Cardiac muscle cell (in vitro differentiated cells and primary cell): Measurements from ENCODE around the gene KCNT2. TPM values are rescaled to one million over a fixed set of nuclear protein-coding genes. Genes with fewer than 3 reads are reported as not detected.
"Not testable (repeated sequence)": the region's sequence is repeated elsewhere in the genome, so short reads cannot be mapped to it uniquely, and the experiment has no call there.

Source experiments
- DNase-seq, 2 donors: peaks; one replicate each; pipeline versions ENCODE4 v3.0.0 to v3.0.0-alpha.2; 2010 to 2017; ENCODE audit warnings: low read depth in 1 of 2, low spot score in 1 of 2
- H3K27ac ChIP-seq: fragments of 200-600 bp; sonication (generic); 2 replicates; pipeline ENCODE4 v1.5.1; 2016
- H3K27me3 ChIP-seq: fragments of 200-600 bp; sonication (generic); 2 replicates; pipeline ENCODE4 v1.6.0; 2016; ENCODE audit warnings: control low read depth
- H3K36me3 ChIP-seq: fragments of 200-600 bp; sonication (generic); 2 replicates; pipeline ENCODE4 v1.5.1; 2016; ENCODE audit warnings: control low read depth
- H3K4me1 ChIP-seq: fragments of 200-600 bp; sonication (generic); 2 replicates; pipeline ENCODE4 v1.8.1; 2017; ENCODE audit warnings: low read depth, mild to moderate bottlenecking, mixed run types
- H3K4me3 ChIP-seq: fragments of 200-600 bp; sonication (generic); 2 replicates; pipeline ENCODE4 v1.5.1; 2016; ENCODE audit warnings: mild to moderate bottlenecking
- H3K9me3 ChIP-seq: fragments of 200-600 bp; sonication (generic); 2 replicates; pipeline ENCODE4 v1.5.1; 2017; ENCODE audit warnings: low read depth, mild to moderate bottlenecking, control low read depth
- CTCF ChIP-seq: IDR thresholded peaks from 2 replicates; pipeline ENCODE4 v1.5.1; 2012; ENCODE audit warnings: low read depth, mild to moderate bottlenecking, low read length
- polyA plus RNA-seq: library from polyadenylated mRNA; unstranded; fragments of >200 nt; fragmentation: Nextera tagmentation; extraction: Ambion mirVana; gene quantifications from 2 replicates; pipeline ENCODE4 v1.2.1, GENCODE V29; 2016
- total RNA-seq: library from RNA; depleted of rRNA; stranded (reverse); fragments of >200 nt; gene quantifications from 2 replicates; pipeline ENCODE4 v1.2.3, GENCODE V29; 2016

The KCNT2 gene
- total and polyA plus RNA-seq, 2 experiments from 2014 or later: 2.0 to 5.0 TPM

GRCh38 chr1:196651079-196651478 lies 42.8 kb upstream of the KCNT2 start:
- no peaks in the 10 kb centered on the region for H3K4me1 ChIP-seq
- no peak for DNase-seq
- H3K4me3 ChIP-seq: no peak overlapping the region
- TF ChIP-seq CTCF: no peak
- no peak overlapping the region for H3K27ac ChIP-seq
- H3K9me3 ChIP-seq: no peaks in the 10 kb centered on the region
- no peaks in the 10 kb centered on the region for H3K27me3 ChIP-seq
- H3K36me3 ChIP-seq: no peaks in the 10 kb centered on the region

- no peak for DNase-seq
- Histone ChIP-seq H3K27ac (no peak overlapping the region), H3K27me3 (no peaks in the 10 kb centered on the region), H3K4me1 (no peaks in the 10 kb centered on the region), H3K36me3 (no peaks in the 10 kb centered on the region), H3K9me3 (no peaks in the 10 kb centered on the region), H3K4me3 (no peak overlapping the region)
- TF ChIP-seq CTCF: no peak
These were observed 42.2 kb upstream of the KCNT2 start for GRCh38 chr1:196650403-196650802.

GRCh38 chr1:196649990-196650389 lies 41.8 kb upstream of the KCNT2 start:
- Histone ChIP-seq H3K36me3 (no peaks in the 10 kb centered on the region), H3K27me3 (no peaks in the 10 kb centered on the region), H3K27ac (no peak overlapping the region), H3K9me3 (no peaks in the 10 kb centered on the region), H3K4me3 (no peak overlapping the region), H3K4me1 (no peaks in the 10 kb centered on the region)
- TF ChIP-seq CTCF: no peak
- DNase-seq: no peak

GRCh38 chr1:196640976-196641375 lies 32.7 kb upstream of the KCNT2 start:
- no peaks in the 10 kb centered on the region for H3K4me1 ChIP-seq
- no peak for TF ChIP-seq CTCF
- H3K9me3 ChIP-seq: no peaks in the 10 kb centered on the region
- H3K27me3 ChIP-seq: no peaks in the 10 kb centered on the region
- H3K27ac ChIP-seq: no peak overlapping the region
- no peak overlapping the region for H3K4me3 ChIP-seq
- H3K36me3 ChIP-seq: no peaks in the 10 kb centered on the region
- no peak for DNase-seq

GRCh38 chr1:196639291-196639690 lies 31.1 kb upstream of the KCNT2 start:
- H3K36me3 ChIP-seq, H3K27ac ChIP-seq, H3K9me3 ChIP-seq, H3K27me3 ChIP-seq, DNase-seq, H3K4me1 ChIP-seq, H3K4me3 ChIP-seq: not testable (repeated sequence)

GRCh38 chr1:196638466-196638865 lies 30.2 kb upstream of the KCNT2 start:
- Histone ChIP-seq H3K27me3 (no peaks in the 10 kb centered on the region), H3K4me1 (no peaks in the 10 kb centered on the region), H3K9me3 (no peaks in the 10 kb centered on the region), H3K4me3 (no peak overlapping the region), H3K36me3 (no peaks in the 10 kb centered on the region), H3K27ac (no peak overlapping the region)
- DNase-seq: no peak
- no peak for TF ChIP-seq CTCF
